ENCODE data around the gene ZCCHC2.

- TF ChIP-seq CTCF (IDR thresholded peaks at IDR 0.05; ENCODE audit: low read depth, low read length, poor library complexity, severe bottlenecking) (no peak), EZH2phosphoT487 (IDR thresholded peaks at IDR 0.05; ENCODE audit: borderline replicate concordance, low read length) (no peak)
These were observed 31.4 kb downstream of the ZCCHC2 start for GRCh38 chr18:62554061-62554815.
